SK-N-SH (cell line): ENCODE measurements around the gene CFAP210. TPM values are rescaled to one million over a fixed set of nuclear protein-coding genes. Genes with fewer than 3 reads are reported as not detected.
A peak's percentile ranks its signal among the peaks of the same experiment; 100 is the strongest.

Experiments used
- CTCF ChIA-PET: fragments of 300-600, 350-600 bp; formaldehyde crosslinking; extraction: SDS; loops from one replicate; lab custom pipeline; 2021; lab: Yijun Ruan, JAX
- POLR2A ChIA-PET: fragments of 350-600 bp; sonication (Branson Sonifier 250); formaldehyde crosslinking; extraction: SDS; loops from one replicate; lab custom pipeline; 2020; ENCODE audit warnings: antibody characterized with exemption, inconsistent platforms; lab: Yijun Ruan, JAX
- DNase-seq: peaks from one replicate; pipeline ENCODE4 v3.0.0; 2012
- H2AFZ ChIP-seq: fragments of 200-600 bp; sonication (generic); 2 replicates; pipeline ENCODE4 v1.8.1; 2016; ENCODE audit warnings: antibody characterized with exemption, mild to moderate bottlenecking, low read depth
- H3F3A ChIP-seq: fragments of 200-600 bp; sonication (generic); replicated peaks from 2 replicates; pipeline ENCODE3; 2016; ENCODE audit warnings: antibody characterized with exemption, mild to moderate bottlenecking; ENCODE audit not compliant: insufficient read depth
- H3K27ac ChIP-seq, 2 experiments: fragments of 200-500 bp in 1 of 2; fragments of 200-600 bp in 1 of 2; sonication (Bioruptor generic) in 1 of 2; sonication (generic), shearing (Covaris generic) in 1 of 2; 2 replicates each; pipeline versions ENCODE4 v1.5.1 to v1.6.1; 2014 to 2016; ENCODE audit warnings: low read depth in 2 of 2, inconsistent platforms in 1 of 2, low read length in 1 of 2, mild to moderate bottlenecking in 1 of 2, mixed read lengths in 1 of 2
- H3K27me3 ChIP-seq: fragments of 200-600 bp; sonication (generic), shearing (Covaris generic); 2 replicates; pipeline ENCODE4 v1.6.1; 2016; ENCODE audit warnings: mixed run types; ENCODE audit not compliant: insufficient read depth
- H3K36me3 ChIP-seq, 2 experiments: fragments of 200-500 bp in 1 of 2; fragments of 200-600 bp in 1 of 2; sonication (Bioruptor generic) in 1 of 2; sonication (generic) in 1 of 2; replicated peaks in 1 of 2; 2 replicates each; pipeline versions ENCODE3 to v1.5.1; 2014 to 2016; ENCODE audit warnings: low read length in 1 of 2, mild to moderate bottlenecking in 1 of 2; ENCODE audit not compliant: insufficient read depth in 2 of 2, control insufficient read depth in 1 of 2
- H3K4me1 ChIP-seq, 2 experiments: fragments of 200-500 bp in 1 of 2; fragments of 200-600 bp in 1 of 2; sonication (Bioruptor generic) in 1 of 2; sonication (generic), shearing (Covaris generic) in 1 of 2; 2 replicates each; pipeline versions ENCODE4 v1.5.1 to v1.6.1; 2014 to 2016; ENCODE audit warnings: low read depth in 1 of 2, low read length in 1 of 2, mixed run types in 1 of 2; ENCODE audit not compliant: insufficient read depth in 2 of 2, control insufficient read depth in 1 of 2
- H3K4me2 ChIP-seq: fragments of 200-600 bp; sonication (generic), shearing (Covaris generic); 2 replicates; pipeline ENCODE4 v1.6.1; 2017; ENCODE audit warnings: mixed run types
- H3K4me3 ChIP-seq, 2 experiments: fragments of 200-500 bp in 1 of 2; fragments of 200-600 bp in 1 of 2; sonication (Bioruptor generic) in 1 of 2; sonication (generic), shearing (Covaris generic) in 1 of 2; 2 replicates each; pipeline versions ENCODE4 v1.5.1 to v1.8.1; 2014 to 2016; ENCODE audit warnings: low read depth in 2 of 2, inconsistent platforms in 1 of 2, low read length in 1 of 2, mild to moderate bottlenecking in 1 of 2, mixed read lengths in 1 of 2, moderate library complexity in 1 of 2
- H3K79me2 ChIP-seq: fragments of 200-600 bp; sonication (generic); 2 replicates; pipeline ENCODE4 v1.8.1; 2017; ENCODE audit warnings: mild to moderate bottlenecking; ENCODE audit not compliant: insufficient read depth
- H3K9ac ChIP-seq: fragments of 200-600 bp; sonication (generic); 2 replicates; pipeline ENCODE4 v1.6.1; 2017; ENCODE audit warnings: mixed run types
- H3K9me2 ChIP-seq: fragments of 200-600 bp; sonication (generic); 2 replicates; pipeline ENCODE4 v1.6.1; 2017; ENCODE audit warnings: mixed run types
- H3K9me3 ChIP-seq: fragments of 200-600 bp; sonication (generic); 2 replicates; pipeline ENCODE4 v1.6.1; 2017; ENCODE audit warnings: mixed run types, mild to moderate bottlenecking, moderate library complexity
- H4K20me1 ChIP-seq: fragments of 200-600 bp; sonication (generic); 2 replicates; pipeline ENCODE4 v1.6.1; 2017; ENCODE audit warnings: mild to moderate bottlenecking, mixed run types; ENCODE audit not compliant: insufficient read depth
- CTCF ChIP-seq: fragments of 200-600 bp; sonication (generic); IDR thresholded peaks from 2 replicates; pipeline ENCODE4 v1.6.1; 2017; ENCODE audit warnings: antibody characterized with exemption, mild to moderate bottlenecking, moderate library complexity
- EZH2phosphoT487 ChIP-seq: fragments of 200-600 bp; sonication (generic); IDR thresholded peaks from 2 replicates; pipeline ENCODE4 v1.6.1; 2017; ENCODE audit warnings: low read depth, mixed run types, mild to moderate bottlenecking, antibody characterized with exemption, moderate library complexity, borderline replicate concordance
- FOSL2 ChIP-seq: IDR thresholded peaks from 2 replicates; pipeline ENCODE4 v1.4.0; 2012; ENCODE audit warnings: low read depth, mild to moderate bottlenecking, moderate library complexity, borderline replicate concordance
- FOXJ3 ChIP-seq: sonication (generic); formaldehyde crosslinking; IDR thresholded peaks from 2 replicates; pipeline ENCODE4 v1.5.1; 2020; ENCODE audit warnings: mild to moderate bottlenecking, missing genetic modification reagents
- FOXM1 ChIP-seq: IDR thresholded peaks from 2 replicates; pipeline ENCODE4 v1.4.0; 2012; ENCODE audit warnings: low read depth, mild to moderate bottlenecking
- GATA2 ChIP-seq: sonication (generic); formaldehyde crosslinking; IDR thresholded peaks from 2 replicates; pipeline ENCODE4 v1.5.0; 2020; ENCODE audit warnings: mild to moderate bottlenecking, missing genetic modification reagents
- IRF3 ChIP-seq: fragments of 150-350 bp; IDR thresholded peaks from 2 replicates; pipeline ENCODE4 v1.6.1; 2016; ENCODE audit warnings: mild to moderate bottlenecking, low read depth, low read length
- JUND ChIP-seq: IDR thresholded peaks from 2 replicates; pipeline ENCODE4 v1.4.0; 2012
- MEF2A ChIP-seq: IDR thresholded peaks from 2 replicates; pipeline ENCODE4 v1.4.0; 2012; ENCODE audit warnings: low read depth, borderline replicate concordance
- MXI1 ChIP-seq: IDR thresholded peaks from 2 replicates; pipeline ENCODE4 v1.6.1; 2012; ENCODE audit warnings: mild to moderate bottlenecking, low read depth, low read length, improper control_type of control experiment
- POLR2AphosphoS5 ChIP-seq: IDR thresholded peaks from 2 replicates; pipeline ENCODE4 v1.6.1; 2012; ENCODE audit warnings: low read depth, low read length
- RCOR1 ChIP-seq: fragments of 150-350 bp; IDR thresholded peaks from 2 replicates; pipeline ENCODE4 v1.6.1; 2017; ENCODE audit warnings: antibody characterized with exemption, low read length
- RFX5 ChIP-seq: IDR thresholded peaks from 2 replicates; pipeline ENCODE4 v1.6.1; 2012; ENCODE audit warnings: mild to moderate bottlenecking, improper control_type of control experiment, low read length
- RXRA ChIP-seq: IDR thresholded peaks from 2 replicates; pipeline ENCODE4 v1.4.0; 2012; ENCODE audit warnings: low read depth, mild to moderate bottlenecking, borderline replicate concordance
- SIN3A ChIP-seq: IDR thresholded peaks from 2 replicates; pipeline ENCODE4 v1.6.1; 2012; ENCODE audit warnings: low read depth, mild to moderate bottlenecking, low read length, moderate library complexity, borderline replicate concordance
- SMC3 ChIP-seq: IDR thresholded peaks from 2 replicates; pipeline ENCODE4 v1.6.1; 2012; ENCODE audit warnings: low read depth, low read length, improper control_type of control experiment
- TCF12 ChIP-seq: IDR thresholded peaks from 2 replicates; pipeline ENCODE4 v1.4.0; 2012
- TEAD4 ChIP-seq: IDR thresholded peaks from 2 replicates; pipeline ENCODE4 v1.4.0; 2012; ENCODE audit warnings: mild to moderate bottlenecking, borderline replicate concordance; ENCODE audit not compliant: insufficient read depth
- WGBS: methylation state at CpG from one replicate; pipeline ENCODE4 v1.1.6; 2017; ENCODE audit warnings: low lambda C conversion rate; 5-methylcytosine and 5-hydroxymethylcytosine counted together
- polyA plus RNA-seq, 3 experiments: library from polyadenylated mRNA; depleted of rRNA; stranded (reverse); fragments of >200 nt; gene quantifications; 2 replicates each; pipeline ENCODE4 v1.2.3, GENCODE V29; 2012

CFAP210 gene
- polyA plus RNA-seq, 1 of the 3 experiments (the other 2 are of a cell fraction) = 0.03 TPM

- no peak overlapping the region for H3K9ac ChIP-seq
- DNase-seq = no peak
- peaks cover 13 to 19% of the 10 kb centered on the region in 2 experiments for H3K36me3 ChIP-seq
- H3K9me3 ChIP-seq = no peaks in the 10 kb centered on the region
- ChIA-PET CTCF (interaction anchor here (1.3 to 1.4 kb wide), 2 partner anchors 14 to 18 kb away, joined by 3 read pairs; no protein-coding TSS in a partner anchor), POLR2A (no interaction called here)
- no peaks in the 10 kb centered on the region for H3F3A ChIP-seq
- H3K4me1 ChIP-seq = peaks cover 5 to 7% of the 10 kb centered on the region in 2 experiments; a peak in 3 of 4 replicates
- no peak overlapping the region for H3K4me3 ChIP-seq
- H3K4me2 ChIP-seq = no peak overlapping the region
- no peak overlapping the region for H3K27ac ChIP-seq
- H3K27me3 ChIP-seq = no peaks in the 10 kb centered on the region
- no peak overlapping the region for H2AFZ ChIP-seq
- TF ChIP-seq RXRA (no peak), SMC3 (no peak), GATA2 (CRISPR knock-in tag) (no peak), TCF12 (no peak), SIN3A (no peak), TEAD4 (no peak)
- H3K79me2 ChIP-seq = 0 out of 2 replicates have a peak, but pooled peaks cover 8% of the 10 kb centered on the region
- H4K20me1 ChIP-seq = no peaks in the 10 kb centered on the region
- H3K9me2 ChIP-seq = no peaks in the 10 kb centered on the region
Measured at GRCh38 chr2:169696381-169696780, 2.2 kb upstream of the CFAP210 start.

GRCh38 chr2:169694894-169695260, 672 bp upstream of the CFAP210 start:
- WGBS = 26% methylated on average over 8 of the region's 8 CpGs
- Histone ChIP-seq H3K36me3 (peaks cover 8 to 14% of the 10 kb centered on the region in 2 experiments), H3K9me3 (no peaks in the 10 kb centered on the region; the same call in 1 of the 2 replicates), H3K9me2 (no peaks in the 10 kb centered on the region), H3K27ac (peak overlapping the region; percentile 76 to 83), H3K79me2 (0 out of 2 replicates have a peak, but pooled peaks cover 8% of the 10 kb centered on the region), H3K9ac (peak overlapping the region; percentile 90), H3K27me3 (no peaks in the 10 kb centered on the region), H3K4me3 (peak overlapping the region; percentile 81 to 89), H2AFZ (peak overlapping the region; percentile 96), H3K4me2 (peak overlapping the region; percentile 94), H3F3A (no peaks in the 10 kb centered on the region), H3K4me1 (peaks cover 5 to 7% of the 10 kb centered on the region in 2 experiments; a peak in 3 of 4 replicates), H4K20me1 (no peaks in the 10 kb centered on the region)
- ChIA-PET POLR2A (interaction anchor here (2.3 kb wide), 1 partner anchor 21 kb away, joined by 18 read pairs; no protein-coding TSS in a partner anchor), CTCF (interaction anchor here (0.8 to 3.2 kb wide), 5 partner anchors 17 to 76 kb away, joined by 3 to 32 read pairs (median 12); partner anchors contain the start of gene KLHL23)
- no peak for DNase-seq
- no peak for TF ChIP-seq FOXJ3 (CRISPR knock-in tag)
- TF ChIP-seq EZH2phosphoT487 = no peak
- no peak for TF ChIP-seq TEAD4
- no peak for TF ChIP-seq FOXM1
- no peak for TF ChIP-seq MXI1
- TF ChIP-seq RCOR1 = no peak
- TF ChIP-seq RFX5 = no peak
- no peak for TF ChIP-seq SMC3
- TF ChIP-seq FOSL2 = no peak
- TF ChIP-seq TCF12 = no peak
- TF ChIP-seq GATA2 (CRISPR knock-in tag) = no peak
- TF ChIP-seq JUND = no peak
- no peak for TF ChIP-seq SIN3A
- no peak for TF ChIP-seq MEF2A
- TF ChIP-seq IRF3 = no peak
- TF ChIP-seq CTCF = no peak
- TF ChIP-seq POLR2AphosphoS5 = no peak
